ENCODE data around the gene SOX6.

The SOX6 gene

GRCh38 chr11:16015741-16016467, 340.4 kb downstream of the SOX6 start:
- no peaks in the 10 kb centered on the region for H3K9me3 ChIP-seq (ENCODE audit: insufficient read depth, low read length)
- H3K4me2 ChIP-seq (ENCODE audit: low read length), result no peak overlapping the region
- no peak overlapping the region for H2AFZ ChIP-seq (ENCODE audit: low read depth, low read length)
- H3K9ac ChIP-seq (ENCODE audit: low read length), result no peak overlapping the region
- TF ChIP-seq CTCF (IDR thresholded peaks at IDR 0.05; ENCODE audit: low read depth, low read length), result no peak
- no peak for TF ChIP-seq EZH2phosphoT487 (IDR thresholded peaks at IDR 0.05; ENCODE audit: low read depth)
- H3K36me3 ChIP-seq (replicated peaks; ENCODE audit: low read depth, low read length), result no peaks in the 10 kb centered on the region
- H3K27me3 ChIP-seq (ENCODE audit: low read depth, low read length), result no peaks in the 10 kb centered on the region
- H3K4me1 ChIP-seq (ENCODE audit: low read length), result no peaks in the 10 kb centered on the region
- H3K27ac ChIP-seq (ENCODE audit: low read length), result no peak overlapping the region
- no peaks in the 10 kb centered on the region for H3K79me2 ChIP-seq (ENCODE audit: low read length)
- no peak overlapping the region for H3K4me3 ChIP-seq (ENCODE audit: low read length)
- H4K20me1 ChIP-seq (ENCODE audit: insufficient read depth, low read length), result no peaks in the 10 kb centered on the region

- no peaks in the 10 kb centered on the region for H3K27me3 ChIP-seq (ENCODE audit: low read depth, low read length)
- H3K9me3 ChIP-seq (ENCODE audit: insufficient read depth, low read length), result no peaks in the 10 kb centered on the region
- H4K20me1 ChIP-seq (ENCODE audit: insufficient read depth, low read length), result no peaks in the 10 kb centered on the region
- no peaks in the 10 kb centered on the region for H3K79me2 ChIP-seq (ENCODE audit: low read length)
- TF ChIP-seq EZH2phosphoT487 (IDR thresholded peaks at IDR 0.05; ENCODE audit: low read depth), result no peak
- no peak for TF ChIP-seq CTCF (IDR thresholded peaks at IDR 0.05; ENCODE audit: low read depth, low read length)
- H3K4me1 ChIP-seq (ENCODE audit: low read length), result peaks cover 6% of the 10 kb centered on the region
- H3K4me2 ChIP-seq (ENCODE audit: low read length), result no peak overlapping the region
- H2AFZ ChIP-seq (ENCODE audit: low read depth, low read length), result no peak overlapping the region
- H3K4me3 ChIP-seq (ENCODE audit: low read length), result no peak overlapping the region
- H3K9ac ChIP-seq (ENCODE audit: low read length), result no peak overlapping the region
- H3K27ac ChIP-seq (ENCODE audit: low read length), result no peak overlapping the region
- no peaks in the 10 kb centered on the region for H3K36me3 ChIP-seq (replicated peaks; ENCODE audit: low read depth, low read length)
Observed at GRCh38 chr11:16013649-16014275, 342.6 kb downstream of the SOX6 start.

- Histone ChIP-seq H3K79me2 (ENCODE audit: low read length) (no peaks in the 10 kb centered on the region), H3K4me2 (ENCODE audit: low read length) (no peak overlapping the region), H2AFZ (ENCODE audit: low read depth, low read length) (no peak overlapping the region), H3K4me3 (ENCODE audit: low read length) (no peak overlapping the region), H3K9me3 (ENCODE audit: insufficient read depth, low read length) (no peaks in the 10 kb centered on the region), H3K27ac (ENCODE audit: low read length) (no peak overlapping the region), H3K4me1 (ENCODE audit: low read length) (peaks cover 6% of the 10 kb centered on the region), H4K20me1 (ENCODE audit: insufficient read depth, low read length) (no peaks in the 10 kb centered on the region), H3K9ac (ENCODE audit: low read length) (no peak overlapping the region), H3K27me3 (ENCODE audit: low read depth, low read length) (no peaks in the 10 kb centered on the region), H3K36me3 (replicated peaks; ENCODE audit: low read depth, low read length) (no peaks in the 10 kb centered on the region)
- TF ChIP-seq EZH2phosphoT487 (IDR thresholded peaks at IDR 0.05; ENCODE audit: low read depth), result no peak
- no peak for TF ChIP-seq CTCF (IDR thresholded peaks at IDR 0.05; ENCODE audit: low read depth, low read length)
Observed at GRCh38 chr11:16013242-16013641, 343.1 kb downstream of the SOX6 start.

- no peak overlapping the region for H3K4me3 ChIP-seq (ENCODE audit: low read length)
- H3K9ac ChIP-seq (ENCODE audit: low read length), result no peak overlapping the region
- no peaks in the 10 kb centered on the region for H4K20me1 ChIP-seq (ENCODE audit: insufficient read depth, low read length)
- H3K27me3 ChIP-seq (ENCODE audit: low read depth, low read length), result no peaks in the 10 kb centered on the region
- TF ChIP-seq EZH2phosphoT487 (IDR thresholded peaks at IDR 0.05; ENCODE audit: low read depth) (no peak), CTCF (IDR thresholded peaks at IDR 0.05; ENCODE audit: low read depth, low read length) (no peak)
- no peak overlapping the region for H3K27ac ChIP-seq (ENCODE audit: low read length)
- no peak overlapping the region for H2AFZ ChIP-seq (ENCODE audit: low read depth, low read length)
- peaks cover 6% of the 10 kb centered on the region for H3K4me1 ChIP-seq (ENCODE audit: low read length)
- no peaks in the 10 kb centered on the region for H3K79me2 ChIP-seq (ENCODE audit: low read length)
- no peak overlapping the region for H3K4me2 ChIP-seq (ENCODE audit: low read length)
- H3K9me3 ChIP-seq (ENCODE audit: insufficient read depth, low read length), result no peaks in the 10 kb centered on the region
- no peaks in the 10 kb centered on the region for H3K36me3 ChIP-seq (replicated peaks; ENCODE audit: low read depth, low read length)
Observed at GRCh38 chr11:16012125-16012751, 344.1 kb downstream of the SOX6 start.
